Subcutaneous abdominal adipose tissue (tissue), 5 donors: ENCODE data around the gene DBNDD1.
A peak's percentile ranks its signal among the peaks of the same experiment; 100 is the strongest.

Source experiments
- H3K27ac ChIP-seq: one replicate; pipeline ENCODE4 v1.7.0; 2013; ENCODE audit warnings: low read depth, mild to moderate bottlenecking, inconsistent platforms, low read length, moderate library complexity
- H3K27me3 ChIP-seq, 5 donors: one replicate each; pipeline ENCODE4 v1.7.0; 2013; ENCODE audit warnings: low read length in 5 of 5, inconsistent platforms in 1 of 5; ENCODE audit not compliant: control insufficient read depth in 5 of 5, insufficient read depth in 4 of 5
- H3K36me3 ChIP-seq, 5 donors: one replicate each; pipeline ENCODE4 v1.7.0; 2013; ENCODE audit warnings: low read length in 5 of 5; ENCODE audit not compliant: control insufficient read depth in 5 of 5, insufficient read depth in 5 of 5
- H3K4me1 ChIP-seq, 5 donors: one replicate each; pipeline ENCODE4 v1.7.0; 2013; ENCODE audit warnings: low read length in 5 of 5, mild to moderate bottlenecking in 3 of 5, moderate library complexity in 1 of 5; ENCODE audit not compliant: control insufficient read depth in 5 of 5, insufficient read depth in 5 of 5
- H3K4me3 ChIP-seq, 5 donors: one replicate each; pipeline ENCODE4 v1.7.0; 2013; ENCODE audit warnings: low read length in 5 of 5, low read depth in 1 of 5
- H3K9ac ChIP-seq, 5 donors: one replicate each; pipeline ENCODE4 v1.7.0; 2013; ENCODE audit warnings: low read length in 5 of 5, mild to moderate bottlenecking in 4 of 5, moderate library complexity in 3 of 5
- H3K9me3 ChIP-seq, 5 donors: one replicate each; pipeline ENCODE4 v1.7.0; 2013; ENCODE audit warnings: low read length in 5 of 5; ENCODE audit not compliant: control insufficient read depth in 5 of 5
- donor health status: healthy.
- donor health status: healthy.
- donor health status: healthy.
- donor health status: healthy.
- donor health status: healthy.

Gene DBNDD1

DNA sequence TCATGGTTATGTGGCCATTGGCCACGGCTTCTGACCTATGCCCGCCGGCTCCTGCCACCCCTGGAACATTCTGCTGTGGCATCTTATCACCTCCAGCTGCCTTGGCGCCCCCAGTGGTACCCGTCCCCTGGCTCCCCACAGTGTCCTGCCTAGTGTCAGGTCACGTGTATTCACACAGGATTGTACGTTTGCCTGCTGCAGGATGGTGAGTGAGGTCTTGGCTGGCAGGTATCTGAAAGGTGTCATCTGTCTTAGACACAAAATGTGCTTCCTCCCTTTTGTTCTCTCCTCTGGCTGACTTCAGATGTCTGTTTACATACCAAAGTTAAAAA is 24.9 kb downstream of the DBNDD1 start:
- Histone ChIP-seq H3K9ac (peak overlapping the region in 3 of 5 donors; percentile 2 to 56 (median 26)), H3K4me1 (peaks cover 0 to 10% (median 6%) of the 10 kb centered on the region in 5 donors), H3K27me3 (no peaks in the 10 kb centered on the region), H3K27ac (peak overlapping the region; percentile 94), H3K36me3 (peaks cover 0 to 76% (median 63%) of the 10 kb centered on the region in 5 donors), H3K4me3 (no peak overlapping the region), H3K9me3 (peaks cover 0 to 6% (median 0%) of the 10 kb centered on the region in 5 donors)

DNA sequence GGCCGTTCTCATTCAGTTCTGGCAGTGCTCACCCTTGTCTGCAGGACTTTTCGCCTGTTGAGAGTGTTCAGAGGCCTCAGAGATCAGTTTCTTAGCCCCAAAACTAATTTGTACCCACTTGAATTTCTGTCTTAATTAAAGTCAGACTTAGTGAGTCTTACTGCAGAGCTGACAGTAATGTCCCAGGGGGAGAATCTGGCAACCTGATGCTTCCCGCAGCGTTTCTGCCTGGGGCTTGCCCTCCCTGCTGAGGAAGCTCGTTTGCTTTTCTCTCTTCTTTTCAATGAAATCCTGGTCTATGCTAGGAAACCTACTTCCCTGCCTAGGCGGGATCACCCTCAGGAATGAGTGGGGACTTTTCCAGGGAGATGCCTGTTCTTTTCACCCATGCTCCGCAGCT is 25.3 kb downstream of the DBNDD1 start:
- Histone ChIP-seq H3K27me3 (no peaks in the 10 kb centered on the region), H3K9me3 (peaks cover 0 to 6% (median 0%) of the 10 kb centered on the region in 5 donors), H3K9ac (peak overlapping the region in 3 of 5 donors; percentile 2 to 56 (median 26)), H3K4me1 (peaks cover 0 to 10% (median 6%) of the 10 kb centered on the region in 5 donors), H3K4me3 (no peak overlapping the region), H3K27ac (peak overlapping the region; percentile 94), H3K36me3 (peaks cover 0 to 76% (median 63%) of the 10 kb centered on the region in 5 donors)

DNA sequence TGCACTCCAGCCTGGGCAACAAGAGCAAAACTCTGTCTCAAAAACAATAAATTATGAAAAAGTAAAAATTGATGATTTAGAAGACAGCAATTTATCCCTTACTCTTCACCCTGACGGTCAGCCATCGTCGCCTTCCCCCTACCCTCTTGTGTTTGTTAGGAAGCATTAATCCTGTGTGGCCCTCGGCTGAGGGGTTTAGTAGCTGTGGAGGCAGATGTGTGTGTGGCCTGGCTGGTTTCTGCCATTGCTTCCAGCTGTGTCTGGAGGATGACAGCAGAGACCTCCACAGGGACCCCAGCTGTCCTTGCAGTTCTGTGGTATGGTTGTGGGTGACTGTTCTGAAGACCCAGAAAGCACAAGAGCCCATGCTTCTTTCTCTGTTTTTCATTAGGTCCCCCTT is 25.9 kb downstream of the DBNDD1 start:
- Histone ChIP-seq H3K9me3 (peaks cover 0 to 6% (median 0%) of the 10 kb centered on the region in 5 donors), H3K9ac (no peak overlapping the region), H3K27me3 (no peaks in the 10 kb centered on the region), H3K4me1 (peaks cover 0 to 10% (median 6%) of the 10 kb centered on the region in 5 donors), H3K36me3 (peaks cover 0 to 78% (median 64%) of the 10 kb centered on the region in 5 donors), H3K4me3 (no peak overlapping the region), H3K27ac (peak overlapping the region; percentile 94)

DNA sequence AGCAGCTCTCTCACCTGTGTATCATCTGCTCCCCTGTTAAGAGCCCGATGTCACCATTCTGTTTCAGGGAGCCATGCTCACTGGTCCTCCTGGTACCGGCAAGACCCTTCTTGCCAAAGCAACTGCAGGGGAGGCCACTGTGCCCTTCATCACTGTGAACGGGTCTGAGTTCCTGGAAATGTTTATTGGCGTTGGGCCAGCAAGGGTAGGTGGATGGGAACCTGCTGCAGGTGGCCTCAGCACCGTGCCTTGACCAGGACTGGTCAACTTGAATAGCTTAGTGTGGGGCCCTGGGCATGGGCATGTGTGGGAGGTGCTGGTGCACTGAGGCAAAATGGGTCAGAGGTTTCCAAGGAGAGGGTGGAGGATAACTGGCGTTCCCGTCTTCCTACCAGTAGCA is 28.5 kb downstream of the DBNDD1 start:
- no peak overlapping the region for H3K4me3 ChIP-seq
- H3K9me3 ChIP-seq: peaks cover 0 to 6% (median 0%) of the 10 kb centered on the region in 5 donors
- H3K27me3 ChIP-seq: no peaks in the 10 kb centered on the region
- no peak overlapping the region for H3K27ac ChIP-seq
- H3K4me1 ChIP-seq: peaks cover 0 to 10% (median 6%) of the 10 kb centered on the region in 5 donors
- H3K9ac ChIP-seq: no peak overlapping the region
- peaks cover 0 to 83% (median 75%) of the 10 kb centered on the region in 5 donors for H3K36me3 ChIP-seq

DNA sequence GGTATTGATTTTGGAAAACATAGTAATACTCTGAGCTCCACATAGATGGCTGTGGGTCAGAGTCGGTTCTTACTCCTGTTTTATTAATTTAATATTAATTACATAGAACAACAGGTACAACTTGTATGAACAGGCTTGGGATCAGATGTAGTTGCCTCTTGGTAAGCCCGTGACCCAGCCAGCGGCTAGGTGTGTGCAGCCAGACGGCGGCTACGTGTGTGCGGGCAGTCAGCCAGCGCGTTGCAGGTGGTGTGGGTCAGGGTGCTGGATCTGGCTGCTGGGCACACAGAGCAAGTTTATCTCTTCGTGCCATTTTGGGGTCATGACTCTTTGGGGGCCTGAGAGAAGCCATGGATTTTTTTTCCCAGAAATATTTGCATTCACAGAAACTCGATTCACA is 30.3 kb downstream of the DBNDD1 start:
- H3K4me3 ChIP-seq: no peak overlapping the region
- no peaks in the 10 kb centered on the region for H3K9me3 ChIP-seq
- H3K27me3 ChIP-seq: no peaks in the 10 kb centered on the region
- peaks cover 0 to 4% (median 1%) of the 10 kb centered on the region in 5 donors for H3K4me1 ChIP-seq
- no peak overlapping the region for H3K9ac ChIP-seq
- H3K27ac ChIP-seq: no peak overlapping the region
- H3K36me3 ChIP-seq: peaks cover 0 to 84% (median 72%) of the 10 kb centered on the region in 5 donors

DNA sequence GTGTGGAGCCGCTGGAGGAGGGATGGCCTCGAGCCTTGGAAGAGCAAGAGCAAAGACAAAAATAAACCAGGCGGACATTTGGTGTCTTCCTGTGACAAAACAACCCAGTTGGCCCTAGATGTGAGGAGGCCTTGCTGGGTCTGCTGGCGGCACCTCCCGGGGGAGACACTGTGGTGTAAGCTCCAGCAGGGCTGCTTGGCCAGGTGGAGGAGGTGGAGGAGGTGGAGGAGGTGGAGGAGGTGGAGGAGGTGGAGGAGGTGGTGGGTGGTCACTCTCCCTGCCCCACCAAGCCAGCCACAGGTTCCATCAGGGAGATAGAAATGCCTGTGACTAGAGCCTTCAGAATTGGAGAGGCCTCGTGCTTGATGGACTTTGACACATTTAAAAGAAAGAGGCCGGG is 32.1 kb downstream of the DBNDD1 start:
- peaks cover 0 to 83% (median 75%) of the 10 kb centered on the region in 5 donors for H3K36me3 ChIP-seq
- no peaks in the 10 kb centered on the region for H3K4me1 ChIP-seq
- no peak overlapping the region for H3K27ac ChIP-seq
- H3K9ac ChIP-seq: no peak overlapping the region
- H3K27me3 ChIP-seq: no peaks in the 10 kb centered on the region
- no peak overlapping the region for H3K4me3 ChIP-seq
- no peaks in the 10 kb centered on the region for H3K9me3 ChIP-seq

DNA sequence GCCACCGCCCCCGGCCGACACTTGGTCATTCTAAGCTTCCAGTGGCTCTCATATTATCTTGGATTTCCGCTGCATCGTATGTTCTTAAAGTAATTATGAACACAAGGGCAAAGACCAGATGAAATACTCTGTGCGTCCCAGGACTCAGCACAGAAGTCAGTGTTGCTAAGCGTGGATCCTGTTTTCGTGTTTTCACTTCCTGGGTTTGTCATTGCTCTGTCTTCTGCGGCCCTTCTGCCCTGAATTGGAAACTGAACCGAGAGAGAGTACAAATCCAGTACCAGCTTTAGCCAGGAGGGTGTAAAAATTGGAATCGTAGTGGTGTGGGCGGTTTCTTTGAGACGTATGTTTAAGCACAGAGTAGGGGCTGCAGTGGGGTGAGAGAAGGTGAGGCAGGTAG is 32.7 kb downstream of the DBNDD1 start:
- Histone ChIP-seq H3K9me3 (no peaks in the 10 kb centered on the region), H3K36me3 (peaks cover 0 to 83% (median 75%) of the 10 kb centered on the region in 5 donors), H3K27me3 (no peaks in the 10 kb centered on the region), H3K9ac (no peak overlapping the region), H3K4me3 (no peak overlapping the region), H3K4me1 (no peaks in the 10 kb centered on the region), H3K27ac (no peak overlapping the region)

DNA sequence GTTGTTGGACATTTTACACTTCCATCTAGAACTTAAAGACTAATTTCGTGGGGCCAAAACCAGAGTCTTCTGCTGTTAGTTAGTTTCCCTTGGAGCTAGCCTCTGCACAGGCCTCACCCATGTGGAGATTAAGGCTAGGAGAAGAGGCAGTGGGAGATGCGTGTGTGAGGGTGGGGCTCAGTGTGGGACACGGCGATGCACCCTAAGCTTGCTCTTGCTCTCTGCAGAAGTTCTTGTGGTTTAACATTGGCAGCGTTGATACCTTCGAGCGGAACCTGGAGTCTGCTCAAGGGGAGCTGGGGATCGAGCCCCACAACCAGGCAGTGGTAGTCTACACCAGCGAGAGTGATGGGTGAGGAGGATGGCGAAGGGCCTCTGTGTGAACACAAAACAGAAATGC is 34.0 kb downstream of the DBNDD1 start:
- H3K4me1 ChIP-seq: no peaks in the 10 kb centered on the region

DNA sequence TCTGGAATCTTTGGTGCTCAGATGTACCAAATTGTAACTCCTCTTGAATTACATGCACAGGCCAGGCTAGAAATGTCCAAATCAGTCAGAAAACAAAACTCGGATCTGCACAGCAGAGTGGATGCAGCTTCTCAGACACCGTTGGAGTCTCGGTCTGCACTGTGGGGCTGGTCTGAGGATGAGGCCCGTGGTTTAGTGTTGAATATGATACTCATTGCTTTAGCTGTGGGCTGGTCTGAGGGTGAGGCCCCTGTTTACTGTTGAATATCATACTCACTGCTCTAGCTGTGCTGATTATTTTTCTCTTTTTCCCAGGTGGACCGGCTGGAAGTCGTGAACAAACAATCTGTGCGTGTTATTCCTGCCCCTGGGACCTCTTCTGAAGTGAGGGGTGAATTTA is 35.0 kb downstream of the DBNDD1 start:
- Histone ChIP-seq H3K36me3 (peaks cover 0 to 88% (median 72%) of the 10 kb centered on the region in 5 donors), H3K9me3 (no peaks in the 10 kb centered on the region), H3K27me3 (no peaks in the 10 kb centered on the region), H3K9ac (no peak overlapping the region), H3K4me3 (no peak overlapping the region), H3K4me1 (no peaks in the 10 kb centered on the region), H3K27ac (no peak overlapping the region)

More for the DNA sequence above, 34.0 kb downstream of the DBNDD1 start:
- Histone ChIP-seq H3K27me3 (no peaks in the 10 kb centered on the region), H3K9me3 (no peaks in the 10 kb centered on the region), H3K4me3 (no peak overlapping the region), H3K27ac (no peak overlapping the region), H3K9ac (no peak overlapping the region), H3K36me3 (peaks cover 0 to 82% (median 69%) of the 10 kb centered on the region in 5 donors)

DNA sequence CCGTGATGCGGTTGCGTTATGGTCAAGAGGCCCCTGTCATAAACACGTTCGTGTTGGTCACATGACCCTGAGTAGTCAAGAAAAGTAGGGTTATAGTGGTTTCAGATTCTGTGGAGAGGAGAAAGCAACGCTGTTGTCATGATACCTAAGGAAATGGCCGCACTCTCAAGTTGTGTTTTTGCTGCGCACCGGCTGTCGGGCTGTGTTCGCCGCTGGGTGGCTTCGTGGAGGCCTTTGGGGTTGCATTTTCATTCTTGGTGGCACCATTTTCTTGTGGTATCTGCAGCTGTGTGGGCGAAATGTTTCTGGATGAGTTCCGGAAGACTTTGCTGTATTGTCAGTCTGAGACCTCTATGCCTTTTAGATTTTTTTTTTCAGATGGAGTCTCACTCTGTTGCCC is 35.7 kb downstream of the DBNDD1 start:
- H3K9ac ChIP-seq: no peak overlapping the region
- peaks cover 0 to 88% (median 70%) of the 10 kb centered on the region in 5 donors for H3K36me3 ChIP-seq
- no peaks in the 10 kb centered on the region for H3K4me1 ChIP-seq
- no peak overlapping the region for H3K27ac ChIP-seq
- H3K4me3 ChIP-seq: no peak overlapping the region
- no peaks in the 10 kb centered on the region for H3K9me3 ChIP-seq
- H3K27me3 ChIP-seq: no peaks in the 10 kb centered on the region
